IPS-15b (cell line): Measurements from ENCODE around the gene UBAC2.

Experiments
- H3K27me3 ChIP-seq: one replicate; pipeline ENCODE4 v1.6.1; 2013; ENCODE audit warnings: low read length; ENCODE audit not compliant: control insufficient read depth, insufficient read depth
- H3K36me3 ChIP-seq: one replicate; pipeline ENCODE4 v1.6.1; 2013; ENCODE audit warnings: low read length; ENCODE audit not compliant: control insufficient read depth, insufficient read depth
- H3K4me1 ChIP-seq: one replicate; pipeline ENCODE4 v1.6.1; 2013; ENCODE audit warnings: mild to moderate bottlenecking, low read length; ENCODE audit not compliant: control insufficient read depth, insufficient read depth
- H3K4me3 ChIP-seq: one replicate; pipeline ENCODE4 v1.5.1; 2013; ENCODE audit warnings: low read depth, low read length
- H3K9ac ChIP-seq: one replicate; pipeline ENCODE4 v1.6.1; 2013; ENCODE audit warnings: low read depth, mild to moderate bottlenecking, low read length
- H3K9me3 ChIP-seq: one replicate; pipeline ENCODE4 v1.6.1; 2013; ENCODE audit warnings: mild to moderate bottlenecking, low read length; ENCODE audit not compliant: control insufficient read depth, insufficient read depth

Gene UBAC2

GRCh38 chr13:99191336-99191899 is 9.2 kb upstream of the UBAC2 start:
- H3K9me3 ChIP-seq: no peaks in the 10 kb centered on the region
- no peaks in the 10 kb centered on the region for H3K4me1 ChIP-seq
- H3K27me3 ChIP-seq: peaks cover 2% of the 10 kb centered on the region
- no peak overlapping the region for H3K4me3 ChIP-seq
- H3K36me3 ChIP-seq: no peaks in the 10 kb centered on the region
- no peak overlapping the region for H3K9ac ChIP-seq

GRCh38 chr13:99191900-99192399 is 8.7 kb upstream of the UBAC2 start:
- no peak overlapping the region for H3K9ac ChIP-seq
- no peak overlapping the region for H3K4me3 ChIP-seq
- H3K27me3 ChIP-seq: peaks cover 2% of the 10 kb centered on the region
- no peaks in the 10 kb centered on the region for H3K9me3 ChIP-seq
- H3K36me3 ChIP-seq: no peaks in the 10 kb centered on the region
- no peaks in the 10 kb centered on the region for H3K4me1 ChIP-seq

- Histone ChIP-seq H3K4me1 (no peaks in the 10 kb centered on the region), H3K9me3 (no peaks in the 10 kb centered on the region), H3K9ac (no peak overlapping the region), H3K27me3 (peaks cover 2% of the 10 kb centered on the region), H3K36me3 (no peaks in the 10 kb centered on the region), H3K4me3 (no peak overlapping the region)
Measured at GRCh38 chr13:99192480-99192879, 8.2 kb upstream of the UBAC2 start.

DNA sequence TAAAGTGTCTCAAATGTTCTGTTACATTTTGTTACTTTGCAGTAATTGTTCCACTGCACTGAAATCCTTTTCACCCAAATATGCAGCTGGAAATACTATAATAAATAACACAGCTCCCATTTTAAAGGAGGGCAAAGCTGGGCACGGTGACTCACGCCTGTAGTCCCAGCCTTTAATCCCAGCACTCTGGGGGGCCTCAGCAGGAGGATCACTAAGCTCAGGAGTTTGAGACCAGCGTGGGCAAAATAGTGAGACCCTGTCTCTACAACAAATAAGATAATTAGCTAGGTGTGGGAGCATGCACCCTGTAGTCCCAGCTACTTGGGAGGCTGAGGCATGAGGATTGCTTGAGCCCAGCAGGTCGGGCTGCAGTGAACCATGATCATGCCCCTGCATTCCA is 7.5 kb upstream of the UBAC2 start:
- Histone ChIP-seq H3K4me3 (no peak overlapping the region), H3K27me3 (peaks cover 2% of the 10 kb centered on the region), H3K4me1 (no peaks in the 10 kb centered on the region), H3K9ac (no peak overlapping the region), H3K36me3 (no peaks in the 10 kb centered on the region), H3K9me3 (no peaks in the 10 kb centered on the region)

GRCh38 chr13:99196466-99197116 is 4.1 kb upstream of the UBAC2 start:
- no peaks in the 10 kb centered on the region for H3K4me1 ChIP-seq
- H3K9ac ChIP-seq: no peak overlapping the region
- no peaks in the 10 kb centered on the region for H3K9me3 ChIP-seq
- H3K27me3 ChIP-seq: no peaks in the 10 kb centered on the region
- H3K4me3 ChIP-seq: no peak overlapping the region
- H3K36me3 ChIP-seq: no peaks in the 10 kb centered on the region

- H3K9me3 ChIP-seq: no peaks in the 10 kb centered on the region
- no peaks in the 10 kb centered on the region for H3K36me3 ChIP-seq
- H3K4me1 ChIP-seq: peaks cover under 1% of the 10 kb centered on the region
- H3K27me3 ChIP-seq: no peaks in the 10 kb centered on the region
- no peak overlapping the region for H3K4me3 ChIP-seq
- no peak overlapping the region for H3K9ac ChIP-seq
Measured at GRCh38 chr13:99197117-99197651, 3.5 kb upstream of the UBAC2 start.

DNA sequence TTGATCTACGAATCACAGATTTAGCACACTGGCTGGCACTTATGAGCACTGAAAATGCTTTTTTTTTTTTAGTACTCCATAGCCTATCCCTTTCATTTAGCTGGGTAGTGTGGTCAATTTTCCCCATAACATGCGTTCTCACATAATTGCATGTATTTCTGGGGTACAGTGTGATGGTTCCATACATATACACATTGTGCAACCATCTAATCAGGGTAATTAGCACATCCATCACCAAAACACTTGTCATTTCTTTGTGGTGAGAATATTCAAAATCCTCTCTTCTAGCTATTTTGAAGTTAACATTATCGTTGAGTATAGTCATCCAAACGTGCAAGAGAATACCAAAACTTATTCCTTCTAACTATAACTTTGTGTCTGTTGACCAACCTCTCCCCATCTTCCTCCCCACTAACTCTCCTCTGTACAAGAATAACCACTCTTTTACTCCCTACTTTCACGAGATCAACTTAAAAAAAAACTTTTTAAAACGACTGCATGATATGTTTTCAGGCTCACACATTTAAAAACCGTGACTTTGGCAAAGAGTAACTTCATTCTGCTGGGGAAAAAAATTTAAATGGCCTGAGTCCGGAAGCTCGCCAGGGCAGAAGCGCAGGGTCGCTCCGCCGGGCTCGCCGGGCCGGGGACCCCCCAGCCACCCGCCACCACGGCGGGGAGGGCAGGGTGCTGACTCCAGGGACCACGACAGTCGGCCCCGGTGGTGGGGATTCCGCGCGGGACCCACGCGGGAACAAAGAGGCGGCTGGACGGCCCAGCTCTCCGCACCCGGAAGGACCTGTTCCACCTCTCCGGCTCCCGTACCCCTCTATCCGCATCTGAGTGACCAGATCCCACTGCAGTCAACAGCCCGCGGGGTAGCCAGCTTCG is 868 bp upstream of the UBAC2 start:
- Histone ChIP-seq H3K4me3 (peak overlapping the region; percentile 98), H3K4me1 (peaks cover 11% of the 10 kb centered on the region)

GRCh38 chr13:99203601-99204579 is 3.2 kb downstream of the UBAC2 start:
- peaks cover 17% of the 10 kb centered on the region for H3K4me1 ChIP-seq
- no peak overlapping the region for H3K9ac ChIP-seq
- H3K36me3 ChIP-seq: no peaks in the 10 kb centered on the region
- no peaks in the 10 kb centered on the region for H3K27me3 ChIP-seq
- no peaks in the 10 kb centered on the region for H3K9me3 ChIP-seq
- H3K4me3 ChIP-seq: no peak overlapping the region

More for the DNA sequence above, 868 bp upstream of the UBAC2 start:
- no peaks in the 10 kb centered on the region for H3K36me3 ChIP-seq
- H3K9ac ChIP-seq: peak overlapping the region; percentile 99
- H3K9me3 ChIP-seq: no peaks in the 10 kb centered on the region
- H3K27me3 ChIP-seq: no peaks in the 10 kb centered on the region

- no peak overlapping the region for H3K9ac ChIP-seq
- peaks cover 18% of the 10 kb centered on the region for H3K4me1 ChIP-seq
- H3K36me3 ChIP-seq: no peaks in the 10 kb centered on the region
- no peaks in the 10 kb centered on the region for H3K9me3 ChIP-seq
- no peak overlapping the region for H3K4me3 ChIP-seq
- H3K27me3 ChIP-seq: no peaks in the 10 kb centered on the region
Measured at GRCh38 chr13:99205621-99206220, 5.1 kb downstream of the UBAC2 start.

GRCh38 chr13:99206226-99206625 is 5.6 kb downstream of the UBAC2 start:
- Histone ChIP-seq H3K9me3 (no peaks in the 10 kb centered on the region), H3K4me3 (no peak overlapping the region), H3K36me3 (no peaks in the 10 kb centered on the region), H3K4me1 (peaks cover 18% of the 10 kb centered on the region), H3K27me3 (no peaks in the 10 kb centered on the region), H3K9ac (no peak overlapping the region)
